Sigmoid colon (tissue), 4 donors: ENCODE measurements around the gene NR6A1.

Experiments
- POLR2A ChIP-seq, 2 donors: fragments of 450-650 bp; IDR thresholded peaks; one replicate each; pipeline ENCODE4 v1.6.1; 2016; ENCODE audit warnings: antibody characterized with exemption in 2 of 2, mild to moderate bottlenecking in 2 of 2, moderate library complexity in 2 of 2
- POLR2AphosphoS5 ChIP-seq, 4 donors: sonication (generic); formaldehyde crosslinking; IDR thresholded peaks; one replicate each; pipeline ENCODE4 v1.6.1; 2017; ENCODE audit warnings: antibody characterized with exemption in 4 of 4

DNA sequence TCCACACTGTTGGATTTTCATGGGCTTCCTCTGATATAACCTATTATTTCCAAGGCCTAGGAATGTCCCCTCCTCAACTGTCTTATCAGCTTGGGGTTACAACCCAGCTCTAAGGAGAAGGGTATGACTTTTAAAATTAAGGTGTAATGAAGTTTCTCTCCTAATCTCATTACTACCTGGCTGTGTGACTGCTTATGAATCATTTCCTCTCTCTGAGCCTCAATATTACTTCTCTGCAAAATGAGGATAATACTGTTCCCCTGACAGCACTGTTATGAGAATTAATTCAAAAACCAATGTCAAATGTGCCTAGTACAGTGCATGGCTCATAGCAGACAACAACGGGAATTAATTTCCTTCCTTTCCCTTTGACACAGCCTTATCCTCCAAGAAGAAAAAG, 118.9 kb downstream of the NR6A1 start:
- TF ChIP-seq POLR2AphosphoS5 (IDR thresholded peaks at IDR 0.05) (no peak), POLR2A (IDR thresholded peaks at IDR 0.05) (no peak)
